Ishikawa (cell line): ENCODE results near the gene ZDHHC5.
A peak's percentile ranks its signal among the peaks of the same experiment; 100 is the strongest.

Experiments
- CEBPB ChIP-seq: IDR thresholded peaks from 2 replicates; pipeline ENCODE4 v1.6.1; 2012
- CREB1 ChIP-seq: IDR thresholded peaks from 2 replicates; pipeline ENCODE4 v1.6.1; 2012; ENCODE audit warnings: low read depth
- EGR1 ChIP-seq: IDR thresholded peaks from 2 replicates; pipeline ENCODE4 v1.6.1; 2012
- EP300 ChIP-seq: IDR thresholded peaks from 2 replicates; pipeline ENCODE4 v1.6.1; 2012; ENCODE audit warnings: borderline replicate concordance
- FOXM1 ChIP-seq: IDR thresholded peaks from 2 replicates; pipeline ENCODE4 v1.6.1; 2012; ENCODE audit warnings: low read depth, borderline replicate concordance
- NFIC ChIP-seq: IDR thresholded peaks from 2 replicates; pipeline ENCODE4 v1.6.1; 2012
- RAD21 ChIP-seq: IDR thresholded peaks from 2 replicates; pipeline ENCODE4 v1.6.1; 2012; ENCODE audit warnings: low read depth
- TAF1 ChIP-seq: IDR thresholded peaks from 2 replicates; pipeline ENCODE4 v1.6.1; 2012; ENCODE audit warnings: low read depth, mild to moderate bottlenecking
- TCF12 ChIP-seq: IDR thresholded peaks from 2 replicates; pipeline ENCODE4 v1.6.1; 2012; ENCODE audit warnings: low read depth
- TEAD4 ChIP-seq: IDR thresholded peaks from 2 replicates; pipeline ENCODE4 v1.6.1; 2012
- YY1 ChIP-seq: IDR thresholded peaks from 2 replicates; pipeline ENCODE4 v1.6.1; 2012; ENCODE audit warnings: low read depth
- ZBTB7A ChIP-seq: IDR thresholded peaks from 2 replicates; pipeline ENCODE4 v1.6.1; 2012; ENCODE audit warnings: low read depth
- TF ChIP-seq, protein P1 (sequence below): IDR thresholded peaks from 2 replicates; pipeline ENCODE4 v1.6.1; 2012; ENCODE audit warnings: low read depth, mild to moderate bottlenecking
- TF ChIP-seq, protein P2 (sequence below): IDR thresholded peaks from 2 replicates; pipeline ENCODE4 v1.6.1; 2012
- TF ChIP-seq, protein P3 (sequence below): IDR thresholded peaks from 2 replicates; pipeline ENCODE4 v1.6.1; 2012

Gene ZDHHC5

DNA sequence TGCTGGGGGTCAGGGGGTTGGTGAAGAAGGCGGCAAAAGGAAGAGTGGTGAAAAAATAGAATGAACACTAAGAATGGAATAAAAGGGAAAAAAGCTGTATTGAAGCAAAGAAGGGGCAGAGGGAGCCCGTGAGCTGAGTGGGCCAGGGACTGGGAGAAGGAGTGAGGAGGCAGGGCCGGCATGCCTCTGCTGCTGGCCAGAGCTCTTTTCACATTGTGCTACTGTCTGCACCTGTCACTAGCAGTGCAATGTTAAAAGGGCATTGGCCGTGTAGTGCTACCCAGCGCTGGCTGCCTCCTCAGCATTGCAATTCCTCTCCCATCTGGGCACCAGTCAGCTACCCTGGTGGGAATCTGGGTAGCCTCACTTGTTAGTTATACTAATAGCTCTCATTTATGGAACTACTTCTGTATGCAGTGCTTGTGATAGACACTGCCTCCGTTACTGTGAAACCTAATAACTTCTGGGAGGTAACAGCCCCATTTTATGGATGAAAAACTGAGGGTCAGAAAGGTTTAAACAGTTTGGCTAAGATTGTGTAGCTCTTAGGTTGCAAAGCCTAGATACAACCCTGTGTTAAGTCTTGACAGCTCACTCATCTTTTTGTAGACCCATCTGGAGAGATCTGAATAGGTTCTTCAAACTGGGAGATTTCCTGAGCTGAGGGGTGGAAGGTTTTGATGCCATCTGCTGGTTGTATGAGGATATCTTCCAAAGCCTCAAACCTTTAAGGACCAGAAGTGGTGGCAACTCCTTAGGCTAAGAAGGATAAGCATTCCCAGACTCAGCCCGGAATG lies 26.7 kb upstream of the ZDHHC5 start:
- TF ChIP-seq RAD21, result peak; percentile 57
- no peak for TF ChIP-seq TEAD4

DNA sequence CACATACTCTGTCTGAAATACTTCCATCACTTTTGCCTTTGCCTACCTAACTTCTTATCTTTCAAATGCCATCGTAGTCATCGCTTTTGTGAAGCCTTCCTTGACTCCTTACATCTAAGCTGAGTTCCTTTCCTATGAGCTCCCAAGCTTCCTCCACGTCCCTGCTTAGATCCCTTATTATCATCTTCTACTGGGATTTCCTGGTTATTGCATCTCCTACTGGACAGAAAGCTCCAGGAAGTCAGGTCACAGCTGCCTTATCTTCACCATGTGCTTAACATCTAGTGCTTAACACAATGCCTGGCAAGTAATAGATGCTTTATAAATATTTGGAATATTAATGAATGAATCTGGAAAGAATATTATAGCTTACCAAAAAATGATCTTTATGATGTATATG lies 24.1 kb upstream of the ZDHHC5 start:
- TF ChIP-seq, protein P1, sequence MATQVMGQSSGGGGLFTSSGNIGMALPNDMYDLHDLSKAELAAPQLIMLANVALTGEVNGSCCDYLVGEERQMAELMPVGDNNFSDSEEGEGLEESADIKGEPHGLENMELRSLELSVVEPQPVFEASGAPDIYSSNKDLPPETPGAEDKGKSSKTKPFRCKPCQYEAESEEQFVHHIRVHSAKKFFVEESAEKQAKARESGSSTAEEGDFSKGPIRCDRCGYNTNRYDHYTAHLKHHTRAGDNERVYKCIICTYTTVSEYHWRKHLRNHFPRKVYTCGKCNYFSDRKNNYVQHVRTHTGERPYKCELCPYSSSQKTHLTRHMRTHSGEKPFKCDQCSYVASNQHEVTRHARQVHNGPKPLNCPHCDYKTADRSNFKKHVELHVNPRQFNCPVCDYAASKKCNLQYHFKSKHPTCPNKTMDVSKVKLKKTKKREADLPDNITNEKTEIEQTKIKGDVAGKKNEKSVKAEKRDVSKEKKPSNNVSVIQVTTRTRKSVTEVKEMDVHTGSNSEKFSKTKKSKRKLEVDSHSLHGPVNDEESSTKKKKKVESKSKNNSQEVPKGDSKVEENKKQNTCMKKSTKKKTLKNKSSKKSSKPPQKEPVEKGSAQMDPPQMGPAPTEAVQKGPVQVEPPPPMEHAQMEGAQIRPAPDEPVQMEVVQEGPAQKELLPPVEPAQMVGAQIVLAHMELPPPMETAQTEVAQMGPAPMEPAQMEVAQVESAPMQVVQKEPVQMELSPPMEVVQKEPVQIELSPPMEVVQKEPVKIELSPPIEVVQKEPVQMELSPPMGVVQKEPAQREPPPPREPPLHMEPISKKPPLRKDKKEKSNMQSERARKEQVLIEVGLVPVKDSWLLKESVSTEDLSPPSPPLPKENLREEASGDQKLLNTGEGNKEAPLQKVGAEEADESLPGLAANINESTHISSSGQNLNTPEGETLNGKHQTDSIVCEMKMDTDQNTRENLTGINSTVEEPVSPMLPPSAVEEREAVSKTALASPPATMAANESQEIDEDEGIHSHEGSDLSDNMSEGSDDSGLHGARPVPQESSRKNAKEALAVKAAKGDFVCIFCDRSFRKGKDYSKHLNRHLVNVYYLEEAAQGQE, result no peak
- TF ChIP-seq FOXM1, result no peak
- TF ChIP-seq YY1, result no peak
- TF ChIP-seq TAF1, result no peak
- TF ChIP-seq EGR1, result no peak
- TF ChIP-seq RAD21, result no peak
- no peak for TF ChIP-seq TCF12
- TF ChIP-seq ZBTB7A, result no peak
- TF ChIP-seq TEAD4, result no peak
- no peak for TF ChIP-seq EP300
- TF ChIP-seq, protein P2, sequence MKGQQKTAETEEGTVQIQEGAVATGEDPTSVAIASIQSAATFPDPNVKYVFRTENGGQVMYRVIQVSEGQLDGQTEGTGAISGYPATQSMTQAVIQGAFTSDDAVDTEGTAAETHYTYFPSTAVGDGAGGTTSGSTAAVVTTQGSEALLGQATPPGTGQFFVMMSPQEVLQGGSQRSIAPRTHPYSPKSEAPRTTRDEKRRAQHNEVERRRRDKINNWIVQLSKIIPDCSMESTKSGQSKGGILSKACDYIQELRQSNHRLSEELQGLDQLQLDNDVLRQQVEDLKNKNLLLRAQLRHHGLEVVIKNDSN, result no peak
- TF ChIP-seq CREB1, result no peak
- no peak for TF ChIP-seq CEBPB
- no peak for TF ChIP-seq NFIC
- TF ChIP-seq, protein P3, sequence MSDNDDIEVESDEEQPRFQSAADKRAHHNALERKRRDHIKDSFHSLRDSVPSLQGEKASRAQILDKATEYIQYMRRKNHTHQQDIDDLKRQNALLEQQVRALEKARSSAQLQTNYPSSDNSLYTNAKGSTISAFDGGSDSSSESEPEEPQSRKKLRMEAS, result no peak

DNA sequence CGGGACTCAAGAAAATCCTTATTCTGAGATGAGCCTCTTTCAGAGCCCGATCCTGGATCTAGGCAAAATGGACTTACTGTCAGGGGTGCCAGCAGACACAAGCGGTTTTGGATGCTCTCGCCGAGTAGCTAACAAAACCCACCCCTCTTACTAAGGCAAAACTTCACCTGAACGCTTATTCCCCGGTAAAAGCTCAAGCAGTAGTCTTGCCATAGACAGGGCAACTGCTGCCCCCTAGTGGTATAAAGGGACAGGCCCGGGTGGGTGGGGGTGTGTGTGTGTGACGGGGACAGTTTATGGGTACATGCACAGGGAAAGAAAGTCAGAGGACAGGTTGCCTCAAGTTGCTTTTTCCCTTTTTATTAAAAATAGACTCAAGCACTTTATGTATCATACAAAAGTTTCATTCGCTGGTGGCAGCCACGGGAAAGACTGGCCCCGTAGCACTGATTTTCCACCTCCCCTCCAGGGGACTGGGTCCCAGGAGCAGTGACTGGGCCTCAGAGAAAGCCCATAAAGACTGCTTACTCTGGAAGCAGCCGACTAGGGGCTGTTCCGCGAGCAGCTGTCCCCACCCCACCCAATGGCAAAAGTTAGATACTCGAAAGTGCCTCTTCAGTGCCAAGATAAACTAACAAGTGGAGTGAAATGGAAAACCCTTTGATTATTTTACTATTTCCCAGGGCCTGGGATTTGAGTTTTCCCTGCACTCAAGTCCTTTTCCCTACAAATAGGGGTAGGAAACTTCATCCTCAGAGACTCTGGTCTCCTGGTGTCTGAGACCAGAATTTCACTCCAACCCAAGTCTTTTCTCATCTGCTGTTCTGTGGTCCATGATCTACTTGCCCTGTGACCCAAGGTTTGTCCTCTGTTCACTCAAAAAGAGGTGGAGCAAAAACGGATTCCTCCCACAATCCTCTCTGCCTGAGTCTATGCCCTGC lies 22.9 kb upstream of the ZDHHC5 start:
- TF ChIP-seq RAD21, result peak; percentile 74
- TF ChIP-seq TAF1, result 0 out of 2 replicates have a peak, but pooled peaks have one; percentile 5
- no peak for TF ChIP-seq ZBTB7A

DNA sequence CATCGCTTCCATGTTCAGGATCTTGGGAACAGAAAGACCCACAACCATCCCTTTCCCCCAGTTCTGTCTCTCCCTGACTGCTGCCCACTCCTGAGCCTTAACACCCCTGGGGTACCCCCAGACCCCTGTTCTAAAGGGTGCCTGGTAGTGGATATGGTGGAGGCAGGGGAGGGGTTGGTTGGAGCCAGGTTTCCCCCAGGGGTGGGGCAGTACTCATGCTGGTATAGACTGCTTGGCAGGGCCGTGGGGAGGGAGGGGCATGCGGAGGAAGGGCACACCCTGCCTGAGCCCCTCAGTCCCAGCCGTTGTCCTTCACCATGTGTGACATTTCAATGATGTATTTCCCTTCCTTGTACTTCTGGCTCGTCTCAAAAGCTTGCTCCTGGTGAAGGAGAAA lies 22.2 kb upstream of the ZDHHC5 start:
- TF ChIP-seq CEBPB (no peak), EP300 (no peak), TCF12 (no peak), NFIC (no peak), YY1 (no peak), EGR1 (no peak), CREB1 (no peak), TAF1 (no peak), ZBTB7A (no peak), TEAD4 (no peak), FOXM1 (no peak), RAD21 (no peak)
- TF ChIP-seq, protein P3, result no peak
- TF ChIP-seq, protein P2, result no peak
- TF ChIP-seq, protein P1, result no peak

DNA sequence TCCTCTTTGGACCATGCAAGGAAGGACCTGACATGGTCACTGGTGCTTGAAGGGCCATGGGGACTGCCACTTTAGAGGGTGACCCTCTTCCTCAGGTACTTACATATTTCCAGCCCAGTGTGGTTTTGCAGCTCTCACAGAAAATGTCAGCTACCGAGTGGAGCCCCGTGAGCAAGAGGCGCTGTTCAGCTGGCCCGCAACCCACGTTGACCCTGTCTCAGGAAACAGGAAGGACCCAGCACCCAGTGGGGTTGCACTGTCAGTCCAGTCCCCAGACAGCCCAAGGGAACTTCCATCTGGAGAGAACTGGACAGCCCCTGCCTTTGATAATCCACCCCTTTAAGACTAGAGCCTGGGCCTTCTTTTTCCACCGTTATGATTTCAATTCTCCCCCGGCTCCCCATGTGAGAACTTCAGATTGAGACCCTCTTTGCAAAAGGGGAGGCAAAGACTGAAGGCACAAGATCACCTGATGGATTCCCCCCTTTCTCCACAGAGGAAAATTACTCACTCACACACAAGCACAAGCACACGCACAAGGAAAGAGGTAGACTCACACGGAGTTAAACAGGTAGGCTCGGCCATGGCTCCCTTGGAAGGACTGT lies 21.6 kb upstream of the ZDHHC5 start:
- TF ChIP-seq TAF1, result no peak
- TF ChIP-seq RAD21, result no peak
- TF ChIP-seq CREB1, result no peak
- TF ChIP-seq, protein P3, result no peak
- TF ChIP-seq EGR1, result no peak
- TF ChIP-seq, protein P1, result no peak
- no peak for TF ChIP-seq CEBPB
- no peak for TF ChIP-seq EP300
